ENCODE data around the gene SLC9A3. TPM values are rescaled to one million over a fixed set of nuclear protein-coding genes. Genes with fewer than 3 reads are reported as not detected.

SLC9A3 gene
- total RNA-seq, 1 experiment from 2014 or later: 3.1 TPM

- no peak overlapping the region for H3K4me3 ChIP-seq
- H3K4me1 ChIP-seq (replicated peaks): peaks cover 22% of the 10 kb centered on the region
- H3K9me3 ChIP-seq (replicated peaks): no peaks in the 10 kb centered on the region
- DNase-seq (ENCODE audit: low read depth in 1 of 2, low spot score in 2 of 2): peak in 1 of 2 experiments; percentile 41
- no peak overlapping the region for H3K27ac ChIP-seq
- H3K27me3 ChIP-seq (replicated peaks): no peaks in the 10 kb centered on the region
- H3K36me3 ChIP-seq: peaks cover 65% of the 10 kb centered on the region
Measured at GRCh38 chr5:445591-445990, 78.7 kb downstream of the SLC9A3 start.

DNA sequence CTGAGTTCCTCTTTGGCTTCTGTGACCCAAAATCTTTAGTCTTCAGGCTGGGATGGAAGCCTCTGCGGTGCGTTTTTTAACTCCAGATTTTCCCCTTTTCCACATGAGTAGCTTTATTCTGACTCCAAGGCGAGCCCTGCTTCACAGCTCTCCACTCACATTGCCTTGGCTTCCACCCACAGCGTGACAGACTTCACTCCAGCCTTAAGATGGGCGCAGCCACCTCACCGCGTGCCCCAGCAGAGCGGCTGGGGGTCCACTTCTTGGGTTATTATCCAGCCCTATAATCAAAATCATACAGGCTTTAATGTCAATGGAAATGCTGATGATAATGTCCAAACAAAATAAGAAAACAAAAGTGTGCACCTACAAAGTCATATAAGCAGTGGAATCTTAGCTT, 80.0 kb downstream of the SLC9A3 start:
- H3K36me3 ChIP-seq: peaks cover 52% of the 10 kb centered on the region
- H3K4me1 ChIP-seq (replicated peaks): peaks cover 22% of the 10 kb centered on the region
- H3K9me3 ChIP-seq (replicated peaks): no peaks in the 10 kb centered on the region
- peak overlapping the region; percentile 90; the same call in 1 of the 2 replicates for H3K4me3 ChIP-seq
- DNase-seq (ENCODE audit: low read depth in 1 of 2, low spot score in 2 of 2): no peak
- H3K27me3 ChIP-seq (replicated peaks): no peaks in the 10 kb centered on the region
- H3K27ac ChIP-seq: no peak overlapping the region

GRCh38 chr5:443239-444151, 80.8 kb downstream of the SLC9A3 start:
- Histone ChIP-seq H3K27me3 (replicated peaks) (no peaks in the 10 kb centered on the region), H3K27ac (peak overlapping the region; percentile 77)

GRCh38 chr5:442335-443238, 81.7 kb downstream of the SLC9A3 start, which contains the start of gene EXOC3:
TSS of gene EXOC3 (plus strand) at chr5:443176. CDS start at chr5:446206, 3,030 bp downstream.
- DNase-seq (ENCODE audit: low read depth in 1 of 2, low spot score in 2 of 2): peak; percentile 82 to 83
- peaks cover 35% of the 10 kb centered on the region for H3K36me3 ChIP-seq
- peak within 1 kb of the TSS; percentile 90 for H3K4me3 ChIP-seq
- H3K27me3 ChIP-seq (replicated peaks): no peaks in the 10 kb centered on the region
- no peaks in the 10 kb centered on the region for H3K9me3 ChIP-seq (replicated peaks)
- peaks cover 22% of the 10 kb centered on the region for H3K4me1 ChIP-seq (replicated peaks)
- H3K27ac ChIP-seq: peak within 1 kb of the TSS; percentile 77

More at GRCh38 chr5:443239-444151, 80.8 kb downstream of the SLC9A3 start:
- Histone ChIP-seq H3K4me3 (peak overlapping the region; percentile 90), H3K36me3 (peaks cover 44% of the 10 kb centered on the region), H3K4me1 (replicated peaks) (peaks cover 22% of the 10 kb centered on the region), H3K9me3 (replicated peaks) (no peaks in the 10 kb centered on the region)
- peak in 1 of 2 experiments; percentile 47 for DNase-seq (ENCODE audit: low read depth in 1 of 2, low spot score in 2 of 2)

DNA sequence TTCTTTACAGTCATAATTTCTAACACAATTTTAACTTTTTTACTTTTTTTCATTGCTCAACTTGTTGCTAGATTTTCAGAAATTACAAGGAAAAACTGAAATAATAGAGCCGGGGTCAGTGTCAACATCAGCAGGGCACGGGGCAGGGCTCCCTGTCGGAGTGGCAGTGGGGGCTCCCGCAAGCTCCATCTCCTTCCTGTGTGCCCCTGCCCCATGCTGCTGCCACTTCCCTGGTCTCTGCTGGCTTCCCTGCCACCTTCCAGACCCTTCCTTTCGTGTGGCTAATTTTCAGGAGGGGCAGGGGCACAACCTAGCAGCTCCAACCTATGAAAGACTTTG, 82.3 kb downstream of the SLC9A3 start:
- Histone ChIP-seq H3K4me3 (peak overlapping the region; percentile 90), H3K4me1 (replicated peaks) (peaks cover 22% of the 10 kb centered on the region), H3K36me3 (peaks cover 29% of the 10 kb centered on the region), H3K9me3 (replicated peaks) (no peaks in the 10 kb centered on the region), H3K27me3 (replicated peaks) (no peaks in the 10 kb centered on the region), H3K27ac (peak overlapping the region; percentile 77; the same call in 1 of the 2 replicates)
- DNase-seq (ENCODE audit: low read depth in 1 of 2, low spot score in 2 of 2): no peak

GRCh38 chr5:440401-441201, 83.6 kb downstream of the SLC9A3 start:
- no peak overlapping the region for H3K4me3 ChIP-seq
- peaks cover 17% of the 10 kb centered on the region for H3K36me3 ChIP-seq
- DNase-seq (ENCODE audit: low read depth in 1 of 2, low spot score in 2 of 2): peak in 1 of 2 experiments; percentile 37
- no peak overlapping the region for H3K27ac ChIP-seq
- H3K9me3 ChIP-seq (replicated peaks): no peaks in the 10 kb centered on the region
- H3K27me3 ChIP-seq (replicated peaks): no peaks in the 10 kb centered on the region
- peaks cover 17% of the 10 kb centered on the region for H3K4me1 ChIP-seq (replicated peaks)

DNA sequence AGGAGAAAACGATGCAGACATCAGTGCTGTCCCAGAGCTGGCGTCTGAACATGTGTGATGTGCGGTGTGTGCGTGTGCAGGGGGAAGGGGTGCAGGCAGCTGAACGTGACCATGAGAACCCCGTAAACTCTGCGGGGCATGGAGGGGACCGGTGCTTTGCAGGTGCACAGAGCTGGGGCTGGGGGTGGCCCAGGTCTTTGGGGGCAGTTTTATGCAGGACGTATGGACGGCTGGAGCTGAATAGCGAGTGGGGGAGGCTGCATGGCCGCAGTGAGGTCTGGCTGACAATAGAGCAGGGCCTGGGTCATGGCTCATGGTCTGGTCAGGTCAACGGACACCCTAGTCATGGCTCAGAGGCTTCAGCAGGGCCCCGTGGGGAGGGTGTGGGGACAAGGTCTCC, 84.6 kb downstream of the SLC9A3 start:
- Histone ChIP-seq H3K9me3 (replicated peaks) (no peaks in the 10 kb centered on the region), H3K4me3 (no peak overlapping the region), H3K36me3 (peaks cover 15% of the 10 kb centered on the region), H3K4me1 (replicated peaks) (peaks cover 17% of the 10 kb centered on the region), H3K27me3 (replicated peaks) (no peaks in the 10 kb centered on the region), H3K27ac (no peak overlapping the region)
- peak in 1 of 2 experiments; percentile 39 for DNase-seq (ENCODE audit: low read depth in 1 of 2, low spot score in 2 of 2)

DNA sequence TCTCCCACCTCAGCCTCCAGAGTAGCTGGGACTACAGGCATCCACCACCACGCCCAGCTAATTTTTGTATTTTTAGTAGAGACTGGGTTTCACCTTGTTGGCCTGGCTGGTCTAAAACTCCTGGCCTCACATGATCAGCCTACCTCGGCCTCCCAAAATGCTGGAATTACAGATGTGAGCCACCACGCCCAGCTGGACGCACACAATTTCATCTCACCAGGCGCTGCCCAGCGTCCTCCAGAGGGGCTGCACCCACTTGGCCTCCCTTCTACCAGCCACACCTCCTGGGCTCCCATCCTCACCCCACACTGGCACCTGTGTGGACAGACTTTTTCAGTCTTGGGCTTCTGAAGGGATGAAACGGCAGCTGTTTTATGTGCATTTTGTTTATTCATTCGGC, 85.1 kb downstream of the SLC9A3 start:
- peak in 1 of 2 experiments; percentile 42 for DNase-seq (ENCODE audit: low read depth in 1 of 2, low spot score in 2 of 2)

GRCh38 chr5:438481-438981, 85.7 kb downstream of the SLC9A3 start:
- H3K36me3 ChIP-seq: peaks cover 14% of the 10 kb centered on the region
- H3K4me3 ChIP-seq: no peak overlapping the region
- peaks cover 12% of the 10 kb centered on the region for H3K4me1 ChIP-seq (replicated peaks)
- H3K9me3 ChIP-seq (replicated peaks): no peaks in the 10 kb centered on the region
- H3K27ac ChIP-seq: no peak overlapping the region
- no peaks in the 10 kb centered on the region for H3K27me3 ChIP-seq (replicated peaks)
- DNase-seq (ENCODE audit: low read depth in 1 of 2, low spot score in 2 of 2): peak in 1 of 2 experiments; percentile 41

More for the DNA sequence above, 85.1 kb downstream of the SLC9A3 start:
- H3K9me3 ChIP-seq (replicated peaks): no peaks in the 10 kb centered on the region
- no peak overlapping the region for H3K4me3 ChIP-seq
- H3K36me3 ChIP-seq: peaks cover 16% of the 10 kb centered on the region
- no peak overlapping the region for H3K27ac ChIP-seq
- no peaks in the 10 kb centered on the region for H3K27me3 ChIP-seq (replicated peaks)
- H3K4me1 ChIP-seq (replicated peaks): peaks cover 17% of the 10 kb centered on the region

GRCh38 chr5:437281-437771, 86.9 kb downstream of the SLC9A3 start:
- no peak overlapping the region for H3K27ac ChIP-seq
- peak in 1 of 2 experiments; percentile 42 for DNase-seq (ENCODE audit: low read depth in 1 of 2, low spot score in 2 of 2)
- H3K9me3 ChIP-seq (replicated peaks): no peaks in the 10 kb centered on the region
- H3K36me3 ChIP-seq: peaks cover 16% of the 10 kb centered on the region
- H3K4me1 ChIP-seq (replicated peaks): peaks cover 5% of the 10 kb centered on the region
- no peak overlapping the region for H3K4me3 ChIP-seq
- H3K27me3 ChIP-seq (replicated peaks): no peaks in the 10 kb centered on the region

DNA sequence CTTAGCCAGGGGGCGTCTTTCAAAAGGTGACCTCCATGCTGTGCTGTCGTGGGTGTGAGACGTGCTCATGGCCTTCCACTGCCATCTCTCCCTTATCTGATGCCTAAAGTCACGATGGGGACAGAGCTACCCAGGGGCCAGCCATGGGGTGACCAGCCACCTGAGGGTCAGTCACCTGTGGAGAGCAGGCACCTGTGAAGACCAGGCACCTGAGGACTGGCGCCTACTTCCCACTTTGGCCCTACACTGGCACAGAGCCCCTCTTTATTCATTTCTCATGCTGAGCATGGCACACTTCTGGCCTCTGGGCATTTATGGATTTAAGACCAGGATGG, 87.6 kb downstream of the SLC9A3 start:
- H3K4me3 ChIP-seq: no peak overlapping the region
- no peaks in the 10 kb centered on the region for H3K27me3 ChIP-seq (replicated peaks)
- peaks cover 18% of the 10 kb centered on the region for H3K36me3 ChIP-seq
- H3K4me1 ChIP-seq (replicated peaks): no peaks in the 10 kb centered on the region; the same call in 1 of the 2 replicates
- peak in 1 of 2 experiments; percentile 40 for DNase-seq (ENCODE audit: low read depth in 1 of 2, low spot score in 2 of 2)
- no peak overlapping the region for H3K27ac ChIP-seq
- H3K9me3 ChIP-seq (replicated peaks): no peaks in the 10 kb centered on the region

- Histone ChIP-seq H3K9me3 (replicated peaks) (no peaks in the 10 kb centered on the region), H3K4me1 (replicated peaks) (peaks cover 1% of the 10 kb centered on the region; the same call in 1 of the 2 replicates), H3K27ac (no peak overlapping the region), H3K27me3 (replicated peaks) (no peaks in the 10 kb centered on the region), H3K36me3 (peaks cover 20% of the 10 kb centered on the region), H3K4me3 (no peak overlapping the region)
- peak; percentile 36 to 67 for DNase-seq (ENCODE audit: low read depth in 1 of 2, low spot score in 2 of 2)
Measured at GRCh38 chr5:435961-436640, 88.1 kb downstream of the SLC9A3 start.
